GM19438 (cell line): ENCODE results near the gene HBM.
"Not testable (repeated sequence)": the region's sequence is repeated elsewhere in the genome, so short reads cannot be mapped to it uniquely, and the experiment has no call there.

ENCODE experiments used
- ATAC-seq: cut with Tn5 transposase; IDR thresholded peaks from one replicate; pipeline ENCODE4 v1.9.1; 2021; ENCODE audit warnings: low read depth; ENCODE audit not compliant: unreplicated experiment

Gene HBM

GRCh38 chr16:165539-166374 is at the start of gene HBM:
TSS of gene HBM (plus strand) at chr16:165978. CDS start at chr16:165998, 20 bp downstream.
- ATAC-seq, result no peak

DNA sequence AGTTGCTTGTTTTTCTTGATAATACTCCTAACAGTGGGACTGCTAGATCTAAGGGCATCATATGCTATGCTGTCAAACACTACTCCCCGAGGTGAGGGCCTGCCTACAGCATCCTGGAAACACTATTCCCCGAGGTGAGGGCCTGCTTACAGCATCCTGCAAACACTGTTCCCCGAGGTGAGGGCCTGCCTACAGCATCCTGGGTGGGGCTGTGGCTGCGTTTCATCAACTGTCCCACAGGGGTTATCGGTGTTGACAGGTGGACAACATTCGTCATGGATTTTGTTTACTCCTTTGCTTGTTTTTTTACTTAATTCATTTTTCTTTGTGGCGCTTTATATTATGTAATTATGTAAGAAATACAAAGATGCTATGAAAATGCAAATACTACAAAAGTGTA is 49.8 kb upstream of the HBM start:
- no peak for ATAC-seq

- ATAC-seq, result no peak
Observed at GRCh38 chr16:117379-118365, 48.1 kb upstream of the HBM start.

- ATAC-seq, result no peak
Observed at GRCh38 chr16:118857-119256, 46.9 kb upstream of the HBM start.

- no peak for ATAC-seq
Observed at GRCh38 chr16:119295-119694, 46.5 kb upstream of the HBM start.

- ATAC-seq, result no peak
Observed at GRCh38 chr16:119835-120491, 45.8 kb upstream of the HBM start.

DNA sequence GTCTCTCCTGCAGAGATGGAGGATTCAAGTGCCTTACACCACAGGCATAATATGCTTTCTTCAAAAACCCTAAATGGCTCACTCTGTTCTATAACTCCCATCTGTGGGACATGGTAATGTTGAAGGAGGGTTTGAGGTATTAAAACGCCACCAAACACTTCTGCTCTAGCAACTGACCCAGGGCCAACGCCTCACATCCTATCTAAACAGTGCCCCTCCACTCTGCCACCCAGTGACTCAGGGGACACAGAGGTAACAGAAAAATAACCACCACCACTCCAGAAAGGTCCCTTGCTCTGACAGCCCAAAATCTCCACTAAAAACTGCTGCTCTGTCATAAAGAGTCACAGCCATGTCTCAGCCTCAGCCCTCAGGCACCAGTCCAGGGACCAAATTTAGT is 45.0 kb upstream of the HBM start:
- ATAC-seq, result no peak

GRCh38 chr16:122361-122760 is 43.4 kb upstream of the HBM start:
- ATAC-seq, result no peak

- ATAC-seq, result not testable (repeated sequence)
Observed at GRCh38 chr16:123558-124350, 42.0 kb upstream of the HBM start.

- no peak for ATAC-seq
Observed at GRCh38 chr16:125011-125410, 40.8 kb upstream of the HBM start.

DNA sequence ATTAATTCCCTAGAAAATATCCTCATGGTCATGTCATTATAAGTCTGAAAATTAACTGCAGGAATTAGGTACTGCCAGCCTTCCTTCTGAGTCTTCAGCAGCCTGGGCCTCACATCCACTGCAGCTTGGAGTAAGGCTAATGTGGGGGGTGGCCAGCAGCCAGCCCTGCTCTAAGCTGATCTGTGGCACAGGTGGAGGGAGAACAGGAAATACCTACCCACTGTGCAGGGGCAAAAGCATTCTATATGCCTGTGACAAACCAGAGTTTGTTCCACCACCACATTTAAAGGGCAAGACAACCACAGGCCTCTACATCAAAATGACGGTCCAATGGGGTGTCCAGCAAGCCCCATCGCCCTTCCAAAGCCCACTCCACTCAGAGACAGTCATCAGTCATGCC is 36.7 kb upstream of the HBM start:
- no peak for ATAC-seq

DNA sequence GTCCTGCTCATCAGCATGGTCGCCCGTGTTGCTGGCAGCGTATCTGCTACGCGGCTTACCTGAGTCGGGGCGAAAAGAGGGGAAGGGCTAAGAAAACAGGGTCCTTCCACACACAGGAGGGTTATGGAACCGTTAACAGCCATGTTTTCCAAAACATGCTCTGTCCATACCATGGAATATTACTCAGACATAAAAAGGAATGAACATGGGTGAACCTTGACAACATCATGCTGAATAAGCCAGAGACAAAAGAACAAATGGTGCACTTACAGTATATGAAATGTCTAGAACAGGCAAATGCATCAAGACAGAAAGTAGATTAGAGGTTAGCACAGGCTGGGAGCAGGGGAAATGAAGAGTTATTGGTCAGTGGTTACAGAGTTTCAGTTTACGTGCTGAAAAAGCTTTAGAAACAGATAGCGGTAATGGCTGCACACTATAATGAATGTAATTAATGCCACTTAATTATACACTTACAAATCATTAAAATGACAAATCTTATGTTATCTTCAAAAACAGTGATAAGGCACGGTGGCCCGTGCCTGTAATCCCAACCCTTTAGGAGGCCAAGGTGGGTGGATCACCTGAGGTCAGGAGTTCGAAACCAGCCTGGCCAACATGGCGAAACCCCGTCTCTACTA is 35.1 kb upstream of the HBM start:
- ATAC-seq, result no peak

- no peak for ATAC-seq
Observed at GRCh38 chr16:132120-132519, 33.7 kb upstream of the HBM start.

GRCh38 chr16:133716-134115 is 32.1 kb upstream of the HBM start:
- no peak for ATAC-seq

GRCh38 chr16:138049-138417 is 27.7 kb upstream of the HBM start:
- no peak for ATAC-seq

- no peak for ATAC-seq
Observed at GRCh38 chr16:140175-140857, 25.5 kb upstream of the HBM start.

DNA sequence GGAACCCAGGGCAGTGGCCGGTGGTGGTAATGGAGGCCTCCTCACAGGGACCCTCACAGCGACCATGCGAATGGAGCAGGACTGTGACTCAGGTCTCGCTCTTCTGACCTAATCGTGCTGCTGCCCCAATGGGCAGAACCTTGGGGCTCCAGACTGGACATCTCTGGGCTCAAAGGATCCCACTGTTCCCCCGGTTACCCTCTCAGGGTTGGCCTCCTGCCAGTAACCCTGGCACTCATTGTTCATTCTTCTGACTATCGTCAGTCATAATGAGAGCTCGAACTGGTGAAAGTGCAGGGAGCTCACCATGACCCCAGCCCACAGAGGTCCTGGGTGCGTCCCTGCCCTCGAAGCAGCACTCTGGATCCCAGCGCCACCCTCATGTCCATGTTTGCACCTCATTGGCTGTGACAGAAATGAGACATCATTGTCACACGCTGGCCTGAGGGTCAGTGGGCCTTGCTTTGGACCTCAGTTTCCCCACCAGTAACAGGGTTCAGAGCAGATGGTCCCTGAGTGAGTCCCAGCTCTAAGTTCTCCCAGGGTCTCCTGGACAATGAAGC is 23.3 kb upstream of the HBM start:
- no peak for ATAC-seq

- no peak for ATAC-seq
Observed at GRCh38 chr16:143047-143446, 22.7 kb upstream of the HBM start.

- ATAC-seq, result no peak
Observed at GRCh38 chr16:143456-143855, 22.3 kb upstream of the HBM start.
